B cell (primary cell): ENCODE measurements around the gene SCGB1C2.
"Not testable (repeated sequence)": the region's sequence is repeated elsewhere in the genome, so short reads cannot be mapped to it uniquely, and the experiment has no call there.

Experiments
- CTCF ChIP-seq: fragments of 200-600 bp; IDR thresholded peaks from one replicate; pipeline ENCODE4 v1.8.0; 2022; ENCODE audit warnings: antibody characterized with exemption, mild to moderate bottlenecking
- EZH2 ChIP-seq: IDR thresholded peaks from 2 replicates; pipeline ENCODE4 v1.6.1; 2012; ENCODE audit warnings: borderline replicate concordance, low read depth, mild to moderate bottlenecking, moderate library complexity, low read length; ENCODE audit not compliant: insufficient read depth, poor library complexity, severe bottlenecking

- TF ChIP-seq EZH2, CTCF: not testable (repeated sequence)
These were observed 31.2 kb downstream of the SCGB1C2 start for GRCh38 chr17:168614-169013.
